K562 (cell line): Measurements from ENCODE around the gene RNU2-63P. TPM values are rescaled to one million over a fixed set of nuclear protein-coding genes. Genes with fewer than 3 reads are reported as not detected.

Source experiments
- ATAC-seq: fragments of 200-7000 bp; cut with Tn5 transposase; 3 replicates; pipeline ENCODE4 v1.9.1; 2020; ENCODE audit warnings: moderate library complexity
- BruUV-seq: library from RNA; stranded (reverse); fragments of 400-500 nt; replicated peaks from 2 replicates; lab custom pipeline; 2021; lab: Mats Ljungman, UMichigan
- CTCF ChIA-PET: fragments of 300-600 bp; formaldehyde crosslinking; extraction: SDS; loops from one replicate; lab custom pipeline; 2021; ENCODE audit warnings: low intra/inter-chr PET ratio; lab: Yijun Ruan, JAX
- POLR2A ChIA-PET: fragments of 300-600, 350-650 bp; sonication (Branson Sonifier 250); formaldehyde crosslinking; extraction: SDS; loops from one replicate; lab custom pipeline; 2021; ENCODE audit warnings: antibody characterized with exemption, inconsistent platforms; lab: Yijun Ruan, JAX
- DNase-seq, 4 experiments: peaks; one replicate each; pipeline versions ENCODE4 v3.0.0 to v3.0.0-alpha.2; 2011 to 2018; ENCODE audit warnings: low spot score in 3 of 4, mixed read lengths in 3 of 4; ENCODE audit errors: extremely low read depth in 1 of 4
- FAIRE-seq: peaks from 2 replicates; lab custom pipeline; 2011; peaks lifted over from hg19 to GRCh38; lab: Jason Lieb, UNC
- H2AFZ ChIP-seq: 2 replicates; pipeline ENCODE4 v1.6.0; 2011; ENCODE audit warnings: low read depth, low read length, control low read depth, inconsistent platforms
- H3K27ac ChIP-seq: fragments of 200-600 bp; 3 replicates; pipeline ENCODE4 v1.8.0; 2011; ENCODE audit warnings: low read depth, mild to moderate bottlenecking, control low read depth, inconsistent platforms, low read length, moderate library complexity, mixed read lengths; ENCODE audit errors: extremely low read depth
- H3K27me3 ChIP-seq, 2 experiments: fragments of 300-600 bp in 1 of 2; 2 replicates in 1 of 2; 3 replicates in 1 of 2; pipeline versions ENCODE4 v1.6.0 to v1.8.0; 2011; ENCODE audit warnings: inconsistent platforms in 2 of 2, low read length in 2 of 2, mild to moderate bottlenecking in 1 of 2, mixed read lengths in 1 of 2, moderate library complexity in 1 of 2; ENCODE audit not compliant: control insufficient read depth in 2 of 2, insufficient read depth in 2 of 2
- H3K36me3 ChIP-seq: fragments of 300-600 bp; 3 replicates; pipeline ENCODE4 v1.8.0; 2011; ENCODE audit warnings: mild to moderate bottlenecking, low read length, inconsistent platforms; ENCODE audit not compliant: control insufficient read depth, insufficient read depth
- H3K4me1 ChIP-seq, 2 experiments: fragments of 200-600 bp in 1 of 2; replicated peaks in 1 of 2; 2 replicates in 1 of 2; 3 replicates in 1 of 2; pipeline versions ENCODE4 v1.5.1 to v1.8.0; 2011; ENCODE audit warnings: inconsistent platforms in 2 of 2, low read length in 2 of 2, mild to moderate bottlenecking in 1 of 2, mixed read lengths in 1 of 2, moderate library complexity in 1 of 2; ENCODE audit not compliant: control insufficient read depth in 2 of 2, insufficient read depth in 2 of 2
- H3K4me2 ChIP-seq: 2 replicates; pipeline ENCODE4 v1.6.1; 2011; ENCODE audit warnings: low read length, control low read depth, inconsistent platforms, mixed read lengths; ENCODE audit not compliant: insufficient read depth
- H3K4me3 ChIP-seq: fragments of 200-600 bp; sonication (generic), shearing (Covaris generic); 2 replicates; pipeline ENCODE4 v1.5.1; 2016; ENCODE audit warnings: control low read depth, inconsistent platforms
- H3K79me2 ChIP-seq: fragments of 200-600 bp; 3 replicates; pipeline ENCODE4 v1.8.0; 2011; ENCODE audit warnings: low read length, inconsistent platforms; ENCODE audit not compliant: control insufficient read depth, insufficient read depth
- H3K9ac ChIP-seq, 2 experiments: 2 replicates each; pipeline versions ENCODE4 v1.6.0 to v1.6.1; 2011; ENCODE audit warnings: low read depth in 2 of 2, low read length in 2 of 2, control low read depth in 1 of 2, inconsistent platforms in 1 of 2, mild to moderate bottlenecking in 1 of 2, mixed read lengths in 1 of 2; ENCODE audit not compliant: insufficient read depth in 1 of 2
- H3K9me1 ChIP-seq: one replicate; pipeline ENCODE4 v1.6.0; 2011; ENCODE audit warnings: inconsistent platforms, mild to moderate bottlenecking, low read length, moderate library complexity; ENCODE audit not compliant: control insufficient read depth, insufficient read depth
- H3K9me3 ChIP-seq: replicated peaks from 2 replicates; pipeline ENCODE4 v1.5.1; 2011; ENCODE audit warnings: low read depth, low read length, inconsistent platforms; ENCODE audit not compliant: control insufficient read depth, insufficient read depth
- H4K20me1 ChIP-seq: replicated peaks from 2 replicates; pipeline ENCODE4 v1.6.1; 2011; ENCODE audit warnings: low read length, inconsistent platforms, mixed read lengths; ENCODE audit not compliant: control insufficient read depth, insufficient read depth
- HMG20A ChIP-seq: fragments of 450-650 bp; formaldehyde crosslinking; conservative IDR thresholded peaks from 2 replicates; pipeline ENCODE4 v1.4.0; 2020; ENCODE audit warnings: mild to moderate bottlenecking, mixed read lengths
- PTTG1 ChIP-seq: fragments of 450-650 bp; IDR thresholded peaks from 2 replicates; pipeline ENCODE4 v1.6.1; 2016; ENCODE audit warnings: low read depth, mild to moderate bottlenecking, missing genetic modification characterization, missing compliant biosample characterization
- WGBS: fragments of 100-300 bp; shearing (Covaris generic); methylation state at CpG from one replicate; pipeline ENCODE4 v1.1.6; 2016; ENCODE audit warnings: low coverage, mixed read lengths; ENCODE audit not compliant: insufficient coverage; ENCODE audit errors: missing lambda C conversion rate; 5-methylcytosine and 5-hydroxymethylcytosine counted together
- in situ Hi-C: fragments of 300-500 bp; cut with MboI; formaldehyde crosslinking; loops from 4 replicates; pipeline ENCODE4 v1.15.0; 2018; ENCODE audit warnings: inconsistent platforms, mixed read lengths
- intact Hi-C: fragments of 100-400 bp; cut with micrococcal nuclease; formaldehyde crosslinking; loops from 2 replicates; pipeline ENCODE4 v1.14.2; 2022
- polyA plus RNA-seq, 8 experiments: library from polyadenylated mRNA; depleted of rRNA in 4 of 8; stranded (reverse) in 5 of 8; unstranded in 3 of 8; fragments of >200 nt; fragmentation: Nextera tagmentation in 2 of 8; fragmentation: Illumina TruSeq in 1 of 8; extraction: Ambion mirVana in 2 of 8; extraction: Trizol in 1 of 8; gene quantifications; 2 replicates each; pipeline versions ENCODE4 v1.2.1 to v1.2.3, GENCODE V29; 2011 to 2014; ENCODE audit warnings: inconsistent platforms in 1 of 8, missing spikeins in 1 of 8
- total RNA-seq, 7 experiments: library from RNA; depleted of rRNA in 6 of 7; stranded (reverse); fragments of >200 nt in 6 of 7; fragmentation: Illumina TruSeq in 2 of 7; extraction: Trizol in 2 of 7; gene quantifications; 2 replicates each; pipeline versions ENCODE4 v1.2.1 to v1.2.3, GENCODE V29; 2011 to 2021; ENCODE audit warnings: low replicate concordance in 1 of 7
- TF ChIP-seq, protein P1 (sequence below): fragments of 450-650 bp; formaldehyde crosslinking; IDR thresholded peaks from 2 replicates; pipeline ENCODE4 v1.4.0; 2020; ENCODE audit warnings: mild to moderate bottlenecking

Gene RNU2-63P
- total and polyA plus RNA-seq, 9 of the 15 experiments (the other 6 are each of a cell fraction or from before 2014, with no cell fraction given): 5.8 to 253 (median 169) TPM; not detected in 4

DNA sequence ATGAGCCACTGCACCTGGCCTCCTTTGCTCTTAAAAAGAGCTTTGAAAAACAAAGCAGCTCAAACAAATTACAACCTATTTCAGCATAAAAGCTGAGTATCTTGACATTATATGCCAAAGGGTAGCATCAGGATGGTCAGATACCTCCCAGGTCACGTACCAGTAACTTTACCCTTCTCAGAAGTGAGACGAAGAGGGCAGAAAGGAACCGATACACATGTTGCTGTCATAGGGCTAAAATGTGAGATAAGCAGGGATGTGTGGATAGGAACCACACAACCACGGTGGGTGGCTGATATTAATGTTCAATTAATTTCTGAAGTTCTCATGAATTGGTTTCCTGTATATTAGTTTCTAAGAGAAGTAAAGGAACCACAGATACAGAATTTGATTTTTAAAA lies 12.6 kb upstream of the RNU2-63P start:
- POLR2A ChIA-PET: interaction anchor here (1.5 kb wide), 1 partner anchor 13 kb away, joined by 5 read pairs; the partner anchor contains the start of gene RNU2-63P
- WGBS: 45% methylated on average over 4 of the region's 4 CpGs
- CTCF ChIA-PET: no interaction called here
- intact Hi-C loops (no loop called here), in situ Hi-C loops (no loop called here)
- Histone ChIP-seq H3K9me1 (no peaks in the 10 kb centered on the region), H2AFZ (no peak overlapping the region), H4K20me1 (no peaks in the 10 kb centered on the region), H3K4me3 (no peak overlapping the region), H3K27ac (no peak overlapping the region), H3K79me2 (no peaks in the 10 kb centered on the region), H3K9ac (no peak overlapping the region), H3K4me2 (no peak overlapping the region), H3K9me3 (no peaks in the 10 kb centered on the region), H3K27me3 (no peaks in the 10 kb centered on the region), H3K36me3 (no peaks in the 10 kb centered on the region), H3K4me1 (peaks cover 0 to 4% of the 10 kb centered on the region in 2 experiments; a peak in 1 of 5 replicates)
- DNase-seq (no peak), ATAC-seq (no peak), FAIRE-seq (no peak)
- no TSS peak for BruUV-seq
- TF ChIP-seq, protein P1, sequence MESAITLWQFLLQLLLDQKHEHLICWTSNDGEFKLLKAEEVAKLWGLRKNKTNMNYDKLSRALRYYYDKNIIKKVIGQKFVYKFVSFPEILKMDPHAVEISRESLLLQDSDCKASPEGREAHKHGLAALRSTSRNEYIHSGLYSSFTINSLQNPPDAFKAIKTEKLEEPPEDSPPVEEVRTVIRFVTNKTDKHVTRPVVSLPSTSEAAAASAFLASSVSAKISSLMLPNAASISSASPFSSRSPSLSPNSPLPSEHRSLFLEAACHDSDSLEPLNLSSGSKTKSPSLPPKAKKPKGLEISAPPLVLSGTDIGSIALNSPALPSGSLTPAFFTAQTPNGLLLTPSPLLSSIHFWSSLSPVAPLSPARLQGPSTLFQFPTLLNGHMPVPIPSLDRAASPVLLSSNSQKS (CRISPR knock-in tag): no peak
- TF ChIP-seq PTTG1 (no peak), HMG20A (CRISPR knock-in tag) (no peak)
